ENCODE results near the gene ASB1. TPM values are rescaled to one million over a fixed set of nuclear protein-coding genes. Genes with fewer than 3 reads are reported as not detected.

Gene ASB1
- polyA plus RNA-seq, 1 of the 3 experiments (the other 2 are of a cell fraction): 33.3 TPM

- Histone ChIP-seq H4K20me1 (ENCODE audit: insufficient read depth) (peaks cover 11% of the 10 kb centered on the region; the same call in 1 of the 2 replicates), H3K79me2 (ENCODE audit: insufficient read depth) (peaks cover 15% of the 10 kb centered on the region), H3K4me2 (no peak overlapping the region), H3K9me3 (no peaks in the 10 kb centered on the region), H3K9me2 (no peaks in the 10 kb centered on the region), H3K9ac (no peak overlapping the region), H3K36me3 (replicated peaks in 1 of 2; ENCODE audit: control insufficient read depth in 1 of 2, insufficient read depth in 2 of 2, low read length in 1 of 2) (peaks cover 29 to 38% of the 10 kb centered on the region in 2 experiments), H2AFZ (ENCODE audit: low read depth) (no peak overlapping the region), H3F3A (replicated peaks; ENCODE audit: insufficient read depth) (peaks cover 8% of the 10 kb centered on the region), H3K4me3 (ENCODE audit: low read depth in 2 of 2, low read length in 1 of 2) (no peak overlapping the region), H3K4me1 (ENCODE audit: control insufficient read depth in 1 of 2, insufficient read depth in 2 of 2, low read depth in 1 of 2, low read length in 1 of 2) (no peaks in the 10 kb centered on the region), H3K27me3 (ENCODE audit: insufficient read depth) (no peaks in the 10 kb centered on the region), H3K27ac (ENCODE audit: low read depth in 2 of 2, low read length in 1 of 2) (no peak overlapping the region)
- 91% methylated on average over 4 of the region's 4 CpGs for WGBS (ENCODE audit: low lambda C conversion rate)
- TF ChIP-seq EZH2phosphoT487 (IDR thresholded peaks at IDR 0.05; ENCODE audit: borderline replicate concordance, low read depth) (no peak), MEF2A (IDR thresholded peaks at IDR 0.05; ENCODE audit: borderline replicate concordance, low read depth) (no peak), TAF1 (IDR thresholded peaks at IDR 0.05; ENCODE audit: borderline replicate concordance, low read depth, low read length) (no peak), RXRA (IDR thresholded peaks at IDR 0.05; ENCODE audit: borderline replicate concordance, low read depth) (no peak), RAD21 (IDR thresholded peaks at IDR 0.05; ENCODE audit: low read length) (no peak), POLR2AphosphoS5 (IDR thresholded peaks at IDR 0.05; ENCODE audit: low read depth, low read length) (no peak), FOXJ3 (CRISPR knock-in tag; IDR thresholded peaks at IDR 0.05) (no peak), ELF1 (IDR thresholded peaks at IDR 0.05) (no peak), ZBTB33 (IDR thresholded peaks at IDR 0.05; ENCODE audit: borderline replicate concordance, low read depth) (no peak), MXI1 (IDR thresholded peaks at IDR 0.05; ENCODE audit: low read depth, low read length) (no peak), NFIC (IDR thresholded peaks at IDR 0.05; ENCODE audit: borderline replicate concordance) (no peak), RFX5 (IDR thresholded peaks at IDR 0.05; ENCODE audit: low read length) (no peak), JUND (IDR thresholded peaks at IDR 0.05) (no peak), SMC3 (IDR thresholded peaks at IDR 0.05; ENCODE audit: low read depth, low read length) (no peak), SIN3A (IDR thresholded peaks at IDR 0.05; ENCODE audit: borderline replicate concordance, low read depth, low read length) (no peak), YY1 (IDR thresholded peaks at IDR 0.05; ENCODE audit: low read depth) (no peak)
- TF ChIP-seq, protein P1, sequence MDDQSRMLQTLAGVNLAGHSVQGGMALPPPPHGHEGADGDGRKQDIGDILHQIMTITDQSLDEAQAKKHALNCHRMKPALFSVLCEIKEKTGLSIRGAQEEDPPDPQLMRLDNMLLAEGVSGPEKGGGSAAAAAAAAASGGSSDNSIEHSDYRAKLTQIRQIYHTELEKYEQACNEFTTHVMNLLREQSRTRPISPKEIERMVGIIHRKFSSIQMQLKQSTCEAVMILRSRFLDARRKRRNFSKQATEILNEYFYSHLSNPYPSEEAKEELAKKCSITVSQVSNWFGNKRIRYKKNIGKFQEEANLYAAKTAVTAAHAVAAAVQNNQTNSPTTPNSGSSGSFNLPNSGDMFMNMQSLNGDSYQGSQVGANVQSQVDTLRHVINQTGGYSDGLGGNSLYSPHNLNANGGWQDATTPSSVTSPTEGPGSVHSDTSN (IDR thresholded peaks at IDR 0.05): no peak
- POLR2A ChIA-PET: no interaction called here
- DNase-seq: no peak
- CTCF ChIA-PET: no interaction called here
Observed at GRCh38 chr2:238453842-238454241, 27.1 kb downstream of the ASB1 start.

DNA sequence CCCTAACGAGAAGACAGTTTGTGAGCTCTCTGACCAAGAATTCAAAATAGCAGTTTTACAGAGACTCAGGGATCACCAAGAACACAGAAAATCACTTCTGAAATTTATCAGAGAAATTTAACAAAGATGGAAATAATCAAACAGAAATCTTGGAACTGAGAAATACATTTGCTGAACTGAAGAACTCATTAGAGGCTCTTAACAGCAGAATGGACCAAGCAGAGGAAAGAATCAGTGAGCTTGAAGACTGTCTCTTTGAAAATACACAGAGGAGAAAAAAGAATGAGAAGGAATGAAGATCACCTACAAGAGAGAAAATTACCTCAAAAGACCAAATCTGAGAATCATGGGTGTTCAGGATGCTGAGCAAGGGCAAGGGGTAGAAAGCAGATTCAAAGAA, 29.7 kb downstream of the ASB1 start:
- no peak for DNase-seq
- Histone ChIP-seq H3K4me3 (ENCODE audit: low read depth in 2 of 2, low read length in 1 of 2) (no peak overlapping the region), H3K79me2 (ENCODE audit: insufficient read depth) (no peaks in the 10 kb centered on the region), H3K9me3 (no peaks in the 10 kb centered on the region), H3K9me2 (no peaks in the 10 kb centered on the region), H3K4me2 (no peak overlapping the region), H4K20me1 (ENCODE audit: insufficient read depth) (no peaks in the 10 kb centered on the region), H3K4me1 (ENCODE audit: control insufficient read depth in 1 of 2, insufficient read depth in 2 of 2, low read depth in 1 of 2, low read length in 1 of 2) (no peaks in the 10 kb centered on the region; a peak in 1 of 4 replicates), H3K27me3 (ENCODE audit: insufficient read depth) (no peaks in the 10 kb centered on the region), H3K9ac (no peak overlapping the region), H3F3A (replicated peaks; ENCODE audit: insufficient read depth) (peaks cover 5% of the 10 kb centered on the region), H2AFZ (ENCODE audit: low read depth) (no peak overlapping the region), H3K36me3 (replicated peaks in 1 of 2; ENCODE audit: control insufficient read depth in 1 of 2, insufficient read depth in 2 of 2, low read length in 1 of 2) (peaks cover 7 to 12% of the 10 kb centered on the region in 2 experiments), H3K27ac (ENCODE audit: low read depth in 2 of 2, low read length in 1 of 2) (no peak overlapping the region)
- no peak for TF ChIP-seq SIN3A (IDR thresholded peaks at IDR 0.05; ENCODE audit: borderline replicate concordance, low read depth, low read length)
- no peak for TF ChIP-seq ELF1 (IDR thresholded peaks at IDR 0.05)
- TF ChIP-seq TAF1 (IDR thresholded peaks at IDR 0.05; ENCODE audit: borderline replicate concordance, low read depth, low read length): no peak
- no peak for TF ChIP-seq FOXM1 (IDR thresholded peaks at IDR 0.05; ENCODE audit: low read depth)
- no peak for TF ChIP-seq CHD2 (IDR thresholded peaks at IDR 0.05; ENCODE audit: low read length, partially characterized antibody)
- TF ChIP-seq MEF2A (IDR thresholded peaks at IDR 0.05; ENCODE audit: borderline replicate concordance, low read depth): no peak
- TF ChIP-seq MXI1 (IDR thresholded peaks at IDR 0.05; ENCODE audit: low read depth, low read length): no peak
- TF ChIP-seq, protein P1 (IDR thresholded peaks at IDR 0.05): no peak
- TF ChIP-seq MAX (IDR thresholded peaks at IDR 0.05; ENCODE audit: low read depth): no peak
- CTCF ChIA-PET: interaction anchor here (1.2 kb wide), 2 partner anchors 194 to 201 kb away, joined by 3 to 4 read pairs; no protein-coding TSS in a partner anchor
- POLR2A ChIA-PET: no interaction called here
- WGBS (ENCODE audit: low lambda C conversion rate): 73% methylated on average over 1 of the region's 1 CpG

Measured in SK-N-SH (cell line).